WTC11 (cell line): Measurements from ENCODE around the gene IL1R1. TPM values are rescaled to one million over a fixed set of nuclear protein-coding genes. Genes with fewer than 3 reads are reported as not detected.
"Not testable (repeated sequence)": the region's sequence is repeated elsewhere in the genome, so short reads cannot be mapped to it uniquely, and the experiment has no call there.

ENCODE experiments used
- ATAC-seq: fragments of 200-7000 bp; cut with Tn5 transposase; 2 replicates; pipeline ENCODE4 v1.10.0; 2021; ENCODE audit warnings: mild to moderate bottlenecking, moderate library complexity
- CTCF ChIA-PET: fragments of 300-600 bp; sonication (Branson Sonifier 250); formaldehyde crosslinking; loops from one replicate; lab custom pipeline; 2021; ENCODE audit warnings: antibody characterized with exemption; lab: Charles Lee
- POLR2A ChIA-PET: fragments of 350-600 bp; sonication (Branson Sonifier 250); formaldehyde crosslinking; loops from one replicate; lab custom pipeline; 2021; ENCODE audit warnings: antibody characterized with exemption; lab: Charles Lee
- DNase-seq: peaks from one replicate; pipeline ENCODE4 v3.0.0; 2021; ENCODE audit warnings: low spot score
- H3K27ac Mint-ChIP-seq: 2 replicates; pipeline ENCODE4 v1.8.0; 2021; ENCODE audit warnings: mixed read lengths
- H3K27me3 Mint-ChIP-seq: 2 replicates; pipeline ENCODE4 v1.8.0; 2021; ENCODE audit warnings: low read depth, mild to moderate bottlenecking, moderate library complexity, mixed read lengths
- H3K36me3 Mint-ChIP-seq: 2 replicates; pipeline ENCODE4 v1.8.0; 2021; ENCODE audit warnings: mixed read lengths
- H3K4me1 Mint-ChIP-seq: 2 replicates; pipeline ENCODE4 v1.8.0; 2022; ENCODE audit warnings: mixed read lengths
- H3K4me3 Mint-ChIP-seq: 2 replicates; pipeline ENCODE4 v1.8.0; 2021; ENCODE audit warnings: mild to moderate bottlenecking, moderate library complexity, mixed read lengths
- H3K9me3 Mint-ChIP-seq: 2 replicates; pipeline ENCODE4 v1.8.0; 2021; ENCODE audit warnings: mixed read lengths
- CREB1 ChIP-seq: sonication (generic); formaldehyde crosslinking; IDR thresholded peaks from 2 replicates; pipeline ENCODE4 v1.8.0; 2023; ENCODE audit warnings: mild to moderate bottlenecking, missing genetic modification reagents
- E2F5 ChIP-seq: sonication (generic); formaldehyde crosslinking; IDR thresholded peaks from 2 replicates; pipeline ENCODE4 v1.8.1; 2022; ENCODE audit warnings: mild to moderate bottlenecking, moderate library complexity, missing genetic modification reagents
- ELF4 ChIP-seq: sonication (generic); formaldehyde crosslinking; IDR thresholded peaks from 2 replicates; pipeline ENCODE4 v1.8.1; 2022; ENCODE audit warnings: low read depth, mild to moderate bottlenecking, moderate library complexity, missing genetic modification reagents
- GRHL2 ChIP-seq: fragments of 250-450 bp; sonication (Bioruptor Pico); IDR thresholded peaks from 2 replicates; pipeline ENCODE4 v1.8.0; 2022; ENCODE audit warnings: mild to moderate bottlenecking, moderate library complexity; ENCODE audit not compliant: insufficient replicate concordance, severe bottlenecking
- GTF2I ChIP-seq: fragments of 250-450 bp; sonication (Bioruptor Pico); conservative IDR thresholded peaks from 2 replicates; pipeline ENCODE4 v1.4.0; 2021; ENCODE audit warnings: mild to moderate bottlenecking
- MLX ChIP-seq: sonication (generic); formaldehyde crosslinking; IDR thresholded peaks from 2 replicates; pipeline ENCODE4 v1.8.1; 2023; ENCODE audit warnings: mild to moderate bottlenecking, missing genetic modification reagents, moderate library complexity
- MXD4 ChIP-seq: fragments of 250-450 bp; sonication (Bioruptor Pico); IDR thresholded peaks from 2 replicates; pipeline ENCODE4 v1.8.0; 2021; ENCODE audit warnings: mild to moderate bottlenecking, moderate library complexity, borderline replicate concordance
- NR2C2 ChIP-seq: sonication (generic); formaldehyde crosslinking; IDR thresholded peaks from 2 replicates; pipeline ENCODE4 v1.8.0; 2022; ENCODE audit warnings: mild to moderate bottlenecking, missing genetic modification reagents
- NR3C1 ChIP-seq: sonication (generic); formaldehyde crosslinking; conservative IDR thresholded peaks from 2 replicates; pipeline ENCODE4 v1.8.1; 2023; ENCODE audit warnings: low read depth, mild to moderate bottlenecking, missing genetic modification reagents
- PRRX2 ChIP-seq: fragments of 250-450 bp; sonication (Bioruptor Pico); IDR thresholded peaks from 2 replicates; pipeline ENCODE4 v1.8.0; 2021; ENCODE audit warnings: mild to moderate bottlenecking
- ZNF219 ChIP-seq: sonication (generic); formaldehyde crosslinking; IDR thresholded peaks from 2 replicates; pipeline ENCODE4 v1.8.0; 2023; ENCODE audit warnings: missing genetic modification reagents, mild to moderate bottlenecking, borderline replicate concordance
- total RNA-seq: library from RNA; stranded (reverse); gene quantifications from 3 replicates; pipeline ENCODE4 v1.2.3, GENCODE V29; 2021
- TF ChIP-seq, protein P1 (sequence below): sonication (generic); formaldehyde crosslinking; IDR thresholded peaks from 2 replicates; pipeline ENCODE4 v1.8.1; 2022; ENCODE audit warnings: low read depth, missing genetic modification reagents, borderline replicate concordance
- TF ChIP-seq, protein P2 (sequence below): sonication (generic); formaldehyde crosslinking; IDR thresholded peaks from 2 replicates; pipeline ENCODE4 v1.8.0; 2023; ENCODE audit warnings: missing genetic modification reagents, mild to moderate bottlenecking, borderline replicate concordance
- TF ChIP-seq, protein P3 (sequence below): sonication (generic); formaldehyde crosslinking; IDR thresholded peaks from 2 replicates; pipeline ENCODE4 v1.8.1; 2022; ENCODE audit warnings: missing genetic modification reagents, borderline replicate concordance
- TF ChIP-seq, protein P4 (sequence below): sonication (generic); formaldehyde crosslinking; conservative IDR thresholded peaks from 2 replicates; pipeline ENCODE4 v1.8.1; 2023; ENCODE audit warnings: mild to moderate bottlenecking, low read depth, missing genetic modification reagents, moderate library complexity

Gene IL1R1
- total RNA-seq, 1 experiment from 2014 or later, result 0.37 TPM

- no peak overlapping the region for H3K27ac Mint-ChIP-seq
- ATAC-seq, result no peak
- no peak for TF ChIP-seq NR2C2
- H3K4me3 Mint-ChIP-seq, result no peak overlapping the region
- H3K4me1 Mint-ChIP-seq, result no peaks in the 10 kb centered on the region
- peaks cover 18% of the 10 kb centered on the region for H3K9me3 Mint-ChIP-seq
- CTCF ChIA-PET, result interaction anchor here (1.4 kb wide), 1 partner anchor 82 kb away, joined by 3 read pairs; no protein-coding TSS in a partner anchor
- H3K36me3 Mint-ChIP-seq, result no peaks in the 10 kb centered on the region
- no peaks in the 10 kb centered on the region for H3K27me3 Mint-ChIP-seq
- POLR2A ChIA-PET, result no interaction called here
- DNase-seq, result no peak
These were observed 40.5 kb upstream of the IL1R1 start for GRCh38 chr2:102101849-102102635.

GRCh38 chr2:102102636-102102948 is 40.0 kb upstream of the IL1R1 start:
- H3K27ac Mint-ChIP-seq, ATAC-seq, H3K4me3 Mint-ChIP-seq, H3K36me3 Mint-ChIP-seq, DNase-seq, H3K27me3 Mint-ChIP-seq, POLR2A ChIA-PET, H3K4me1 Mint-ChIP-seq: not testable (repeated sequence)
- CTCF ChIA-PET, result interaction anchor here (1.4 kb wide), 1 partner anchor 82 kb away, joined by 3 read pairs; no protein-coding TSS in a partner anchor
- H3K9me3 Mint-ChIP-seq, result peaks cover 18% of the 10 kb centered on the region

DNA sequence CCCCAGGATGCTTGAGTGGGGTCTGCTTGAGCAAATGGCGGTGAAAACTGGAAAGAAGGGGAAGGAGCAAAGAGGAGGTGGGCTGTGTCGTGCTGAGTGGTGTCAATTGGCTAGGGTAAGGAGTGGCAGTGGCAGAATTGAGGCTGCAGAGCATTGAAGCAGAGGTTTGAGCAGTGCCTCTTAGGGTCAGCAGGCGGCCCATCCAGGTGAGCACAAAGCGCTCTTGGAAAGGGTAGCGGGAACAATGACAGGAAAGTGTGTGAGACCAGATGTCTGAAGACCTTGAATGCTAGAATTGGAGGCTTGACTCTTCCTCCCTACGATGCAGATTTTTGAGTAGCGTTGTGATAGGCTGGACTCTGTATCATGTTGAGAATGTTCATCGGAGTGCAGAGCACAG is 39.3 kb upstream of the IL1R1 start:
- POLR2A ChIA-PET, result no interaction called here
- no peaks in the 10 kb centered on the region for H3K4me1 Mint-ChIP-seq
- ATAC-seq, result peak; percentile 56

More for the DNA sequence above, 39.3 kb upstream of the IL1R1 start:
- no peak for DNase-seq
- Mint-ChIP-seq H3K9me3 (peaks cover 18% of the 10 kb centered on the region), H3K27ac (peak overlapping the region; percentile 30; the same call in 1 of the 2 replicates)
- CTCF ChIA-PET, result no interaction called here
- no peak for TF ChIP-seq NR3C1
- TF ChIP-seq, protein P1, sequence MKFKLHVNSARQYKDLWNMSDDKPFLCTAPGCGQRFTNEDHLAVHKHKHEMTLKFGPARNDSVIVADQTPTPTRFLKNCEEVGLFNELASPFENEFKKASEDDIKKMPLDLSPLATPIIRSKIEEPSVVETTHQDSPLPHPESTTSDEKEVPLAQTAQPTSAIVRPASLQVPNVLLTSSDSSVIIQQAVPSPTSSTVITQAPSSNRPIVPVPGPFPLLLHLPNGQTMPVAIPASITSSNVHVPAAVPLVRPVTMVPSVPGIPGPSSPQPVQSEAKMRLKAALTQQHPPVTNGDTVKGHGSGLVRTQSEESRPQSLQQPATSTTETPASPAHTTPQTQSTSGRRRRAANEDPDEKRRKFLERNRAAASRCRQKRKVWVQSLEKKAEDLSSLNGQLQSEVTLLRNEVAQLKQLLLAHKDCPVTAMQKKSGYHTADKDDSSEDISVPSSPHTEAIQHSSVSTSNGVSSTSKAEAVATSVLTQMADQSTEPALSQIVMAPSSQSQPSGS (CRISPR knock-in tag), result no peak
- TF ChIP-seq PRRX2, result no peak
- no peak for TF ChIP-seq GTF2I (CRISPR knock-in tag)
- TF ChIP-seq, protein P2, sequence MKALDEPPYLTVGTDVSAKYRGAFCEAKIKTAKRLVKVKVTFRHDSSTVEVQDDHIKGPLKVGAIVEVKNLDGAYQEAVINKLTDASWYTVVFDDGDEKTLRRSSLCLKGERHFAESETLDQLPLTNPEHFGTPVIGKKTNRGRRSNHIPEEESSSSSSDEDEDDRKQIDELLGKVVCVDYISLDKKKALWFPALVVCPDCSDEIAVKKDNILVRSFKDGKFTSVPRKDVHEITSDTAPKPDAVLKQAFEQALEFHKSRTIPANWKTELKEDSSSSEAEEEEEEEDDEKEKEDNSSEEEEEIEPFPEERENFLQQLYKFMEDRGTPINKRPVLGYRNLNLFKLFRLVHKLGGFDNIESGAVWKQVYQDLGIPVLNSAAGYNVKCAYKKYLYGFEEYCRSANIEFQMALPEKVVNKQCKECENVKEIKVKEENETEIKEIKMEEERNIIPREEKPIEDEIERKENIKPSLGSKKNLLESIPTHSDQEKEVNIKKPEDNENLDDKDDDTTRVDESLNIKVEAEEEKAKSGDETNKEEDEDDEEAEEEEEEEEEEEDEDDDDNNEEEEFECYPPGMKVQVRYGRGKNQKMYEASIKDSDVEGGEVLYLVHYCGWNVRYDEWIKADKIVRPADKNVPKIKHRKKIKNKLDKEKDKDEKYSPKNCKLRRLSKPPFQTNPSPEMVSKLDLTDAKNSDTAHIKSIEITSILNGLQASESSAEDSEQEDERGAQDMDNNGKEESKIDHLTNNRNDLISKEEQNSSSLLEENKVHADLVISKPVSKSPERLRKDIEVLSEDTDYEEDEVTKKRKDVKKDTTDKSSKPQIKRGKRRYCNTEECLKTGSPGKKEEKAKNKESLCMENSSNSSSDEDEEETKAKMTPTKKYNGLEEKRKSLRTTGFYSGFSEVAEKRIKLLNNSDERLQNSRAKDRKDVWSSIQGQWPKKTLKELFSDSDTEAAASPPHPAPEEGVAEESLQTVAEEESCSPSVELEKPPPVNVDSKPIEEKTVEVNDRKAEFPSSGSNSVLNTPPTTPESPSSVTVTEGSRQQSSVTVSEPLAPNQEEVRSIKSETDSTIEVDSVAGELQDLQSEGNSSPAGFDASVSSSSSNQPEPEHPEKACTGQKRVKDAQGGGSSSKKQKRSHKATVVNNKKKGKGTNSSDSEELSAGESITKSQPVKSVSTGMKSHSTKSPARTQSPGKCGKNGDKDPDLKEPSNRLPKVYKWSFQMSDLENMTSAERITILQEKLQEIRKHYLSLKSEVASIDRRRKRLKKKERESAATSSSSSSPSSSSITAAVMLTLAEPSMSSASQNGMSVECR (CRISPR knock-in tag), result no peak
- TF ChIP-seq, protein P3, sequence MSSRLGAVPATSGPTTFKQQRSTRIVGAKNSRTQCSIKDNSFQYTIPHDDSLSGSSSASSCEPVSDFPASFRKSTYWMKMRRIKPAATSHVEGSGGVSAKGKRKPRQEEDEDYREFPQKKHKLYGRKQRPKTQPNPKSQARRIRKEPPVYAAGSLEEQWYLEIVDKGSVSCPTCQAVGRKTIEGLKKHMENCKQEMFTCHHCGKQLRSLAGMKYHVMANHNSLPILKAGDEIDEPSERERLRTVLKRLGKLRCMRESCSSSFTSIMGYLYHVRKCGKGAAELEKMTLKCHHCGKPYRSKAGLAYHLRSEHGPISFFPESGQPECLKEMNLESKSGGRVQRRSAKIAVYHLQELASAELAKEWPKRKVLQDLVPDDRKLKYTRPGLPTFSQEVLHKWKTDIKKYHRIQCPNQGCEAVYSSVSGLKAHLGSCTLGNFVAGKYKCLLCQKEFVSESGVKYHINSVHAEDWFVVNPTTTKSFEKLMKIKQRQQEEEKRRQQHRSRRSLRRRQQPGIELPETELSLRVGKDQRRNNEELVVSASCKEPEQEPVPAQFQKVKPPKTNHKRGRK, result no peak
- TF ChIP-seq E2F5 (CRISPR knock-in tag), result no peak
- TF ChIP-seq CREB1 (CRISPR knock-in tag), result no peak
- TF ChIP-seq MXD4 (CRISPR knock-in tag), result no peak
- TF ChIP-seq, protein P4, sequence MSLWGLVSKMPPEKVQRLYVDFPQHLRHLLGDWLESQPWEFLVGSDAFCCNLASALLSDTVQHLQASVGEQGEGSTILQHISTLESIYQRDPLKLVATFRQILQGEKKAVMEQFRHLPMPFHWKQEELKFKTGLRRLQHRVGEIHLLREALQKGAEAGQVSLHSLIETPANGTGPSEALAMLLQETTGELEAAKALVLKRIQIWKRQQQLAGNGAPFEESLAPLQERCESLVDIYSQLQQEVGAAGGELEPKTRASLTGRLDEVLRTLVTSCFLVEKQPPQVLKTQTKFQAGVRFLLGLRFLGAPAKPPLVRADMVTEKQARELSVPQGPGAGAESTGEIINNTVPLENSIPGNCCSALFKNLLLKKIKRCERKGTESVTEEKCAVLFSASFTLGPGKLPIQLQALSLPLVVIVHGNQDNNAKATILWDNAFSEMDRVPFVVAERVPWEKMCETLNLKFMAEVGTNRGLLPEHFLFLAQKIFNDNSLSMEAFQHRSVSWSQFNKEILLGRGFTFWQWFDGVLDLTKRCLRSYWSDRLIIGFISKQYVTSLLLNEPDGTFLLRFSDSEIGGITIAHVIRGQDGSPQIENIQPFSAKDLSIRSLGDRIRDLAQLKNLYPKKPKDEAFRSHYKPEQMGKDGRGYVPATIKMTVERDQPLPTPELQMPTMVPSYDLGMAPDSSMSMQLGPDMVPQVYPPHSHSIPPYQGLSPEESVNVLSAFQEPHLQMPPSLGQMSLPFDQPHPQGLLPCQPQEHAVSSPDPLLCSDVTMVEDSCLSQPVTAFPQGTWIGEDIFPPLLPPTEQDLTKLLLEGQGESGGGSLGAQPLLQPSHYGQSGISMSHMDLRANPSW (CRISPR knock-in tag), result no peak
- TF ChIP-seq GRHL2, result no peak
- no peak for TF ChIP-seq ELF4 (CRISPR knock-in tag)
- TF ChIP-seq MLX (CRISPR knock-in tag), result no peak
- TF ChIP-seq ZNF219 (CRISPR knock-in tag), result no peak
- TF ChIP-seq, all 79 proteins: peak for 0
- Mint-ChIP-seq H3K36me3 (no peaks in the 10 kb centered on the region), H3K4me3 (no peak overlapping the region), H3K27me3 (no peaks in the 10 kb centered on the region)
